ENCODE measurements around the gene CTIF.

CTIF gene

GRCh38 chr18:48565105-48565504 is 26.3 kb downstream of the CTIF start:
- Mint-ChIP-seq H3K4me3 (no peak overlapping the region), H3K9me3 (peaks cover 27% of the 10 kb centered on the region), H3K27ac (peak overlapping the region; percentile 93), H3K27me3 (ENCODE audit: low read depth, poor library complexity) (no peaks in the 10 kb centered on the region), H3K36me3 (ENCODE audit: low read depth) (peaks cover 22% of the 10 kb centered on the region), H3K4me1 (peaks cover 35% of the 10 kb centered on the region)
- DNase-seq = no peak
- no peak for TF ChIP-seq CTCF (IDR thresholded peaks at IDR 0.05)

DNA sequence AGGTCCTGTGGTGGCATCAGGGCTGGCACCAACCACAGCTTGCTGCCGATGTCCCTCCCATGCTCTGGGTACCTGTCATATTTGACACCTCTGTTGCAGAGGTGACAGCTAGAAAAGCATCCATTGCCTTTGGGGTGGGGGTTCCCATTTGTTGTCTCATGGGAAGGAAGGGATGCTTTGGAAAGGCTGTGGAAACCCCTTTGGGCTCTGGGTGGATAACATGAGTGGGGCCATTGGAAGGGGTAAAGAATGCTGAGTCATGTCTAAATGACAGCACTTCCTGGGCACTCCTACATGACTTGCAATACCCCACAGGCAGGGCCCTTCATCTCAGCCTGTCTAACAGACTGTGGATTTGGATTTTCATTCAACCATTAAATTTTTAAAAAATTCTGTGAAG is 27.8 kb downstream of the CTIF start:
- DNase-seq = no peak
- no peak overlapping the region for H3K4me3 Mint-ChIP-seq
- no peak for TF ChIP-seq CTCF (IDR thresholded peaks at IDR 0.05)
- H3K36me3 Mint-ChIP-seq (ENCODE audit: low read depth) = peaks cover 22% of the 10 kb centered on the region
- H3K9me3 Mint-ChIP-seq = peaks cover 27% of the 10 kb centered on the region
- no peak overlapping the region for H3K27ac Mint-ChIP-seq
- peaks cover 4% of the 10 kb centered on the region for H3K27me3 Mint-ChIP-seq (ENCODE audit: low read depth, poor library complexity)
- H3K4me1 Mint-ChIP-seq = peaks cover 40% of the 10 kb centered on the region

DNA sequence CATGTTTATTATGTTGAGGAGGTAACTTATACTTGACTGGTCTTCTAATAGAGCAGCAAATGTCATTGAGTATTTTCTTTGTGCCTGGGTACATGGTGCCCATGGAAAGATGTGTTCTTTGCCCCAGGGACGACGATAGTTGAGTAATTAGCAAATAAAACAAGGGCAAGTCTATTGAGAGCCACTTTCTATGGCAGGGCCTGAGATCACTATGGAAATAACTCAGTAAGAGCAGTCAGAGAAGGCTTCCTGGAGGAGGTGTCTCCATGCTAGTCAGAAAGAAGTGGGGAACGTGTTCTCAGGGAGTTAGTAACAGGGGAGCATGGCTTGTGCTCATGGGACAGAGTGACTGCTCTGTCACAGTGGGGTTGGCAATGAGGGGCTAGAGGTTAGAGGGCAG is 28.6 kb downstream of the CTIF start:
- Mint-ChIP-seq H3K9me3 (peaks cover 27% of the 10 kb centered on the region), H3K4me3 (no peak overlapping the region), H3K27me3 (ENCODE audit: low read depth, poor library complexity) (peaks cover 7% of the 10 kb centered on the region), H3K27ac (no peak overlapping the region), H3K4me1 (peaks cover 42% of the 10 kb centered on the region), H3K36me3 (ENCODE audit: low read depth) (peaks cover 22% of the 10 kb centered on the region)
- no peak for TF ChIP-seq CTCF (IDR thresholded peaks at IDR 0.05)
- no peak for DNase-seq

DNA sequence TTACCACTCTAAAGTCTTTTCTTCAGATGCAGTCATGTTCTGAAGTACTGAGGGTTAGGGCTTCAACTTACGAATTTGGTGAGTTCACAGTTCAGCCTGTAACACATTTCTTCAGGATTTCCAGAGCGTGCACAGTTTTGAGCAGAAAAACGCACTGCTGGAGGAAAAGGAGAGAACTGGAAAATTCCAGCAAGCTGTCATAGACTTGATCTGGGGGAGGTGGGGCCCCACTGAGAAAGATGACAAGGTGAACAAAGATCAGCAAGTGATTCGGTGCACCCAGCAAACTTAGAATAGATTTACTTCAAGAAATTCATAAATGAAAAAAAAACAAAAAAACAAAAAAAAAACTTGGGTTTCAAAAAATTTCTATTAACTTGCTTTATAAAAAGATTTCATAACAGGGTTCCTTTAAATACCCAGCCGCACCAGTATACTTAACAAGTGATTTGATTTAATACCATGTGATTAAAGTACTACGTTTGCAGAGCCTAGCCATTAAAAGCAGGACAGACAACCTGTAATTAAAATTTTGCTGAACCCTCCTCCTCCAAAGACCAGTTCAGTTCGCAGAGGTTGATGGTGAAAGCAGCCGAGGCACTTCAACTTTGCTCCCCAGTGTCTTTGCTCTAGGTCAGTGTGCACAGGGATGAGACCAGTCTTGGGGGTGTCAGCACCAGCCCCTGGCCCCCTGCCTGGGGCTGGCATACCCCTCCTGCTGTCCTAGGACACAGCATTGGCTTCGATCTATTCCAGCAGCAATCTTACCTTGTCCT is 30.5 kb downstream of the CTIF start:
- Mint-ChIP-seq H3K9me3 (peaks cover 27% of the 10 kb centered on the region), H3K27me3 (ENCODE audit: low read depth, poor library complexity) (peaks cover 7% of the 10 kb centered on the region), H3K27ac (no peak overlapping the region), H3K4me3 (no peak overlapping the region), H3K4me1 (peaks cover 47% of the 10 kb centered on the region), H3K36me3 (ENCODE audit: low read depth) (peaks cover 22% of the 10 kb centered on the region)
- TF ChIP-seq CTCF (IDR thresholded peaks at IDR 0.05) = no peak
- DNase-seq = no peak

GRCh38 chr18:48569915-48570264 is 31.1 kb downstream of the CTIF start:
- no peak for DNase-seq
- no peak overlapping the region for H3K4me3 Mint-ChIP-seq
- H3K4me1 Mint-ChIP-seq = peaks cover 45% of the 10 kb centered on the region
- no peak for TF ChIP-seq CTCF (IDR thresholded peaks at IDR 0.05)
- peaks cover 22% of the 10 kb centered on the region for H3K36me3 Mint-ChIP-seq (ENCODE audit: low read depth)
- peaks cover 27% of the 10 kb centered on the region for H3K9me3 Mint-ChIP-seq
- peak overlapping the region; percentile 26 for H3K27ac Mint-ChIP-seq
- H3K27me3 Mint-ChIP-seq (ENCODE audit: low read depth, poor library complexity) = peaks cover 7% of the 10 kb centered on the region

DNA sequence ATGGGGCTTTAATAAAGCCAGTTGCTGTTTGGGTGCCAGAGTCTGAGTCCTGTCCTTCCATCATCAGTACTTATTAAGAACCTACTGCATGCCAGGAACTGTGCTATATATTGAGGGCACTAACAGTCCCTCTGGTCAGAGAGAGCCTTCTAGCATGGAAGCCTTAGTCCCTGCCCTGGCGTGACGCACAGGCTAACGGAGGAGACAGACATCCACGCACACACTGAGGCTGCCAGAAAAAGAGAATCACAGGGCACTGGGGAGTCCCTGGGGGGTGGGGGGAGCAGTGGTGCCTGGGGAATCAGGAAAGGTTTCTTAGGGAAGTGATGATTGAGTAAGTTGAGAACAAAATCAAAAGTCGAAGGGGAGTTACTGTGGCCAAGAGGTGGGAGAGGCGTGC is 31.5 kb downstream of the CTIF start:
- peaks cover 41% of the 10 kb centered on the region for H3K4me1 Mint-ChIP-seq

More for the DNA sequence above, 31.5 kb downstream of the CTIF start:
- Mint-ChIP-seq H3K27me3 (ENCODE audit: low read depth, poor library complexity) (peaks cover 7% of the 10 kb centered on the region), H3K4me3 (no peak overlapping the region), H3K9me3 (peaks cover 27% of the 10 kb centered on the region), H3K27ac (peak overlapping the region; percentile 5), H3K36me3 (ENCODE audit: low read depth) (peaks cover 22% of the 10 kb centered on the region)
- TF ChIP-seq CTCF (IDR thresholded peaks at IDR 0.05) = no peak
- no peak for DNase-seq
